Tibial nerve (tissue), 4 donors: ENCODE data around the gene ZFYVE26. TPM values are rescaled to one million over a fixed set of nuclear protein-coding genes. Genes with fewer than 3 reads are reported as not detected.

Experiments
- DNase-seq, 2 donors: peaks; one replicate each; pipeline ENCODE4 v3.0.0-alpha.2; 2019; ENCODE audit warnings: low spot score in 2 of 2
- H3K27ac ChIP-seq, 4 donors: fragments of 200-600 bp; sonication (generic) in 3 of 4; one replicate each; pipeline ENCODE4 v1.5.1; 2017 to 2019; ENCODE audit warnings: mild to moderate bottlenecking in 1 of 4
- H3K27me3 ChIP-seq, 2 donors: fragments of 200-600 bp; sonication (generic) in 1 of 2; one replicate each; pipeline versions ENCODE4 v1.5.1 to v1.6.0; 2017 to 2019
- H3K36me3 ChIP-seq, 3 donors: fragments of 200-600 bp; sonication (generic); one replicate each; pipeline ENCODE4 v1.5.1; 2018 to 2019
- H3K4me1 ChIP-seq, 4 donors: fragments of 200-600 bp; sonication (generic) in 3 of 4; one replicate each; pipeline ENCODE4 v1.5.1; 2017 to 2019
- H3K4me3 ChIP-seq, 4 donors: fragments of 200-600 bp; sonication (generic) in 3 of 4; one replicate each; pipeline ENCODE4 v1.5.1; 2017 to 2019; ENCODE audit warnings: mild to moderate bottlenecking in 1 of 4, moderate library complexity in 1 of 4
- H3K9me3 ChIP-seq, 4 donors: fragments of 200-600 bp; sonication (generic) in 3 of 4; one replicate each; pipeline ENCODE4 v1.5.1; 2017 to 2019
- CTCF ChIP-seq, 5 experiments: fragments of 200-600 bp in 3 of 5; fragments of 450-650 bp in 2 of 5; sonication (generic) in 3 of 5; IDR thresholded peaks; one replicate each; pipeline ENCODE4 v1.5.1; 2016 to 2019; ENCODE audit warnings: antibody characterized with exemption in 5 of 5, mild to moderate bottlenecking in 3 of 5, moderate library complexity in 2 of 5
- EP300 ChIP-seq, 2 donors: sonication (generic); formaldehyde crosslinking; IDR thresholded peaks; one replicate each; pipeline ENCODE4 v1.6.1; 2017; ENCODE audit warnings: antibody characterized with exemption in 2 of 2, mild to moderate bottlenecking in 1 of 2
- POLR2A ChIP-seq, 2 donors: fragments of 450-650 bp; IDR thresholded peaks; one replicate each; pipeline ENCODE4 v1.6.1; 2017; ENCODE audit warnings: antibody characterized with exemption in 2 of 2, mild to moderate bottlenecking in 2 of 2, moderate library complexity in 2 of 2
- WGBS, 2 donors: methylation state at CpG; one replicate each; pipeline ENCODE4 v1.1.5; 2018; 5-methylcytosine and 5-hydroxymethylcytosine counted together
- total RNA-seq, 4 donors: library from RNA; depleted of rRNA; stranded (reverse); fragments of >200 nt; gene quantifications; one replicate each; pipeline ENCODE4 v1.1.0, GENCODE V29; 2016

The ZFYVE26 gene
- total RNA-seq, 4 donors from 2014 or later = 22.4 to 74.4 (median 36.3) TPM

GRCh38 chr14:67846029-67846610, 29.7 kb upstream of the ZFYVE26 start:
- Histone ChIP-seq H3K4me1 (no peaks in the 10 kb centered on the region), H3K4me3 (no peak overlapping the region), H3K9me3 (peaks cover 0 to 23% (median 0%) of the 10 kb centered on the region in 4 donors), H3K27ac (no peak overlapping the region), H3K36me3 (peaks cover 0 to 11% (median 0%) of the 10 kb centered on the region in 3 donors), H3K27me3 (no peaks in the 10 kb centered on the region)
- 98 to 100% methylated on average over 8 to 17 of the region's 17 CpGs for WGBS, 2 donors
- TF ChIP-seq POLR2A (IDR thresholded peaks at IDR 0.05) (no peak), EP300 (IDR thresholded peaks at IDR 0.05) (no peak), CTCF (IDR thresholded peaks at IDR 0.05) (no peak)
- no peak for DNase-seq

- no peak overlapping the region for H3K4me3 ChIP-seq
- WGBS, 2 donors = 27 to 36% methylated on average over 2 of the region's 2 CpGs
- DNase-seq = peak in 1 of 2 donors; percentile 74
- TF ChIP-seq POLR2A (IDR thresholded peaks at IDR 0.05) (no peak), CTCF (IDR thresholded peaks at IDR 0.05) (peak; percentile 24 to 67 (median 40))
- no peaks in the 10 kb centered on the region for H3K4me1 ChIP-seq
- no peak overlapping the region for H3K27ac ChIP-seq
- no peaks in the 10 kb centered on the region for H3K27me3 ChIP-seq
- H3K36me3 ChIP-seq = peaks cover 0 to 6% (median 0%) of the 10 kb centered on the region in 3 donors
- H3K9me3 ChIP-seq = no peaks in the 10 kb centered on the region
These were observed 20.7 kb upstream of the ZFYVE26 start for GRCh38 chr14:67837011-67837624.

GRCh38 chr14:67835596-67835995, 19.2 kb upstream of the ZFYVE26 start:
- Histone ChIP-seq H3K27me3 (no peaks in the 10 kb centered on the region), H3K36me3 (peaks cover 0 to 6% (median 0%) of the 10 kb centered on the region in 3 donors), H3K4me1 (no peaks in the 10 kb centered on the region), H3K4me3 (no peak overlapping the region), H3K9me3 (no peaks in the 10 kb centered on the region), H3K27ac (no peak overlapping the region)
- DNase-seq = no peak
- no peak for TF ChIP-seq POLR2A (IDR thresholded peaks at IDR 0.05)
- no peak for TF ChIP-seq EP300 (IDR thresholded peaks at IDR 0.05)
- TF ChIP-seq CTCF (IDR thresholded peaks at IDR 0.05) = no peak

- DNase-seq = no peak
- TF ChIP-seq POLR2A (IDR thresholded peaks at IDR 0.05) = no peak
- no peak for TF ChIP-seq EP300 (IDR thresholded peaks at IDR 0.05)
- no peak for TF ChIP-seq CTCF (IDR thresholded peaks at IDR 0.05)
- H3K4me1 ChIP-seq = no peaks in the 10 kb centered on the region
- H3K9me3 ChIP-seq = peaks cover 0 to 3% (median 0%) of the 10 kb centered on the region in 4 donors
- H3K27ac ChIP-seq = no peak overlapping the region
- no peak overlapping the region for H3K4me3 ChIP-seq
- H3K27me3 ChIP-seq = no peaks in the 10 kb centered on the region
- H3K36me3 ChIP-seq = peaks cover 0 to 11% (median 0%) of the 10 kb centered on the region in 3 donors
- WGBS, 2 donors = 96 to 98% methylated on average over 1 of the region's 1 CpG
These were observed 17.0 kb upstream of the ZFYVE26 start for GRCh38 chr14:67833403-67833802.

GRCh38 chr14:67831113-67831512, 14.7 kb upstream of the ZFYVE26 start:
- Histone ChIP-seq H3K27ac (no peak overlapping the region), H3K4me3 (no peak overlapping the region), H3K36me3 (peaks cover 0 to 31% (median 0%) of the 10 kb centered on the region in 3 donors), H3K9me3 (peaks cover 0 to 3% (median 0%) of the 10 kb centered on the region in 4 donors), H3K4me1 (no peaks in the 10 kb centered on the region), H3K27me3 (no peaks in the 10 kb centered on the region)
- WGBS, 2 donors = 91 to 92% methylated on average over 8 of the region's 8 CpGs
- no peak for DNase-seq
- no peak for TF ChIP-seq EP300 (IDR thresholded peaks at IDR 0.05)
- TF ChIP-seq CTCF (IDR thresholded peaks at IDR 0.05) = no peak
- no peak for TF ChIP-seq POLR2A (IDR thresholded peaks at IDR 0.05)
